Stimulated activated CD8-positive, alpha-beta memory T cell treated with anti-CD3 and anti-CD28 coated beads, Interleukin-7, amount 100 ng/mL, for 48 hours (primary cell): ENCODE measurements around the gene METTL25.

Source experiments
- DNase-seq, 2 donors: peaks; one replicate each; pipeline ENCODE4 v3.0.0-alpha.2; 2020; ENCODE audit warnings: low read depth in 1 of 2; ENCODE audit errors: extremely low read depth in 1 of 2

METTL25 gene

DNA sequence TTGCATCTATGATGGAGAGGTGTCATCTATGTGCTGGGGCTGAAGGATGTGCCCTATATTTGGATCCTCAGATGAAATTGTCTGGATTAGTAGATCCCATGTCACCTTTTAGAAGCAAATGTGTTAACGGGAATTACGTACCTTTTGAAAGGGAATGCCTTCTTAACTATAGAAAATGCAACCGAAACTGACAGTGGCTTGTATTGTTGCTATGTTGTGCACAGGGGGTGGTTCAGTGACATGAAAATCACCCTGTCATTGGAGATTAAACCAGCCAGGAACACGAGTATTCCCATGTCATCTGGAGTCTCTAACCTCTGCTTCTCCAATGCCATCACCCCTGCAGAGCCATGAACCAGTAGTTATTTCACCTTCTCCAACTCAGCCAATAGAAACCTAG is 110.2 kb downstream of the METTL25 start:
- no peak for DNase-seq

GRCh38 chr12:82470906-82471512 is 112.7 kb downstream of the METTL25 start:
- DNase-seq = no peak

GRCh38 chr12:82473111-82473754 is 114.9 kb downstream of the METTL25 start:
- DNase-seq = no peak

GRCh38 chr12:82474181-82474797 is 116.0 kb downstream of the METTL25 start:
- no peak for DNase-seq

GRCh38 chr12:82474798-82475184 is 116.5 kb downstream of the METTL25 start:
- no peak for DNase-seq

DNA sequence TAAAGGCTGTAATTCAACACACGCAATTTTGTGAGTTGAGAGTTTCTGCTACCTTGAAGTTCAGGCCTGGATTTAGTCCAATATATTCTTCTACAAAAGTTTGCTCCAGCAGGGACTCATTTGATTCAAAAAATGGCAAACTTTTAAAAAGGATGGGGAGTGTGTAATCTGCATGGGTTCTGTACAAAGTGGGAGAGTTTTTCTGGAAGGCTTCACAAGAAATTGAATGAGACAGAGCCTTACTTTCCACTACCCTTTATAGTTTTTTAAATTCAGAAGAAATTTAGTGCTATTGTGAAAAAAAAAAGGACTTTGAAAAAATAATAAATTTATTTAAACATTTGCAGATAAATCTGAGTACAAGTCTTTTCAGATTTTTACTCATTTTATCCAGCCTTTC is 116.9 kb downstream of the METTL25 start:
- DNase-seq = no peak

DNA sequence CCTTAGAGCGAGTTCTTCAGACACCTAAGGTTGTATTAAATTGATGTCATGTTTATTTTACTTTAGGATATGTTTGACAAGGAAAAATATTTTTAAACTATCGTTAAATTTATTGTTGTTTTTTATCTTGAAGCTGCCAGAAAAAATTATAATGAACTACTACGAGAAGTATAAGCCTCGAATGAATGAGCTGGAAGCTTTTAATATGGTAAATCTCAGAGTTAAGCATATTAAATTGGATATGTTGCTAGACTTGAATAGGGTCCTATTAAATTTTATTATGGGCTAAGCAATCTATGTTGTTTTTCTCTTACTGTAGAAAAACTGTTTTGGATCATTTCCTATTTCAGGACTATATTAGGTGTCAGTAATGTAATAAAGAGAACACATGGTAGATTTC is 118.2 kb downstream of the METTL25 start:
- no peak for DNase-seq

DNA sequence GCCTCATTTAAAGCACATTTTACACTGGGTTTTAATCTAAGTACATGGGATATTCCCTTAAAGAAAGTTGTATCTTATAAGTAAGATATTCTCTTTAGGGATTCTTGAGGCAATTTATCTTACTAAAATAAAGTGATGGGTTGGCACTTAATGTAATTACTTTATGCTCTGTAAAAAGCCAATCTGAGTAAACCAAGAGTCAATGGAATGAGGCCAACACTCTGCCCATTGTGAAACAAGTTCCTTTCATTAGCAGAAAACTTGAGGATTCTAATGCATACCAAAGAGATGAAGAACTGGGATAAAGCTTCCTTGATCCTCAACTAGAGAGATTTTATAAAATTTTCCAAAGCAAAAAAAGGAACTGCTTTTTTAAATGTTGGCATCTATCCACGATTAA is 121.2 kb downstream of the METTL25 start:
- DNase-seq = no peak

GRCh38 chr12:82480606-82481005 is 122.3 kb downstream of the METTL25 start:
- no peak for DNase-seq

GRCh38 chr12:82481954-82482353 is 123.6 kb downstream of the METTL25 start:
- no peak for DNase-seq

- DNase-seq = no peak
These were observed 128.4 kb downstream of the METTL25 start for GRCh38 chr12:82486524-82487235.

DNA sequence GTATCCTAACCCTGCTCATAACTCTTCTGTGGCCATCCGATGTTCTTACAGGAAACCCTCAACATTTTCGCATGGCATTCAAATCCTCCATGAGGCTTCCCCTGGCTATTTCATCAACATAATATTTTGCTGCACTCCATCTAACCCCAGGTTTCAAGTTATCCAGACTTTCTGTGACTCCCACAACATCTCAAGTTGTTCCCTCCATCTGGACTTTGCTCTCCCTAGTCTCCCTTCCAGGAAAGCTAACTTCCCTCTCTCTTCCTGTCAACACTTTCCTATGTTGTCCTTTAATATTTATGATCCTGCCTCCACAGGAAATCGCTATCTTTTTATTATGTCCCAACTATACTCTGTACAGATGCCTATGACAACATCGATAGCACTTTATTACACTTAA is 146.1 kb downstream of the METTL25 start:
- no peak for DNase-seq

- DNase-seq = no peak
These were observed 146.8 kb downstream of the METTL25 start for GRCh38 chr12:82505150-82505549.

- no peak for DNase-seq
These were observed 149.4 kb downstream of the METTL25 start for GRCh38 chr12:82507686-82508085.

GRCh38 chr12:82510386-82510785 is 152.1 kb downstream of the METTL25 start:
- DNase-seq = no peak

DNA sequence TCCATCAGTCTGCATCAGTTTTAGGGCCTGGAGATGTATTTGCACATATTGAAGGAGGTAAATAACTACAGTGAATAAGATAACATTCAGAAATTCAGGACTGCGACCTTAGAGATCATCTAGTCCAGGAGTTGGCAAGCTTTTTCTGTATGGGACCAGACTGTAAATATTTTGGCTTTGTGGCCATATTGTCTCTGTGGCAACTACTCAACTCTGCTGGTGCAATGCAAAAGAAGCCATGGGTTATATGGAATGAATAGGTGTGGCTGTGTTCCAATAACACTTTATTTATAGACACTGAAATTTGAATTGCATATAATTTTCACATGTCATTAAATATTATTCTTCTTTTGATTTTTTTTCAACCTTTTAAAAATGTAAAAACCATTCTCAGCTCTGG is 156.6 kb downstream of the METTL25 start:
- DNase-seq = no peak

GRCh38 chr12:82515652-82516051 is 157.3 kb downstream of the METTL25 start:
- DNase-seq = no peak

GRCh38 chr12:82517027-82517426 is 158.7 kb downstream of the METTL25 start:
- no peak for DNase-seq

DNA sequence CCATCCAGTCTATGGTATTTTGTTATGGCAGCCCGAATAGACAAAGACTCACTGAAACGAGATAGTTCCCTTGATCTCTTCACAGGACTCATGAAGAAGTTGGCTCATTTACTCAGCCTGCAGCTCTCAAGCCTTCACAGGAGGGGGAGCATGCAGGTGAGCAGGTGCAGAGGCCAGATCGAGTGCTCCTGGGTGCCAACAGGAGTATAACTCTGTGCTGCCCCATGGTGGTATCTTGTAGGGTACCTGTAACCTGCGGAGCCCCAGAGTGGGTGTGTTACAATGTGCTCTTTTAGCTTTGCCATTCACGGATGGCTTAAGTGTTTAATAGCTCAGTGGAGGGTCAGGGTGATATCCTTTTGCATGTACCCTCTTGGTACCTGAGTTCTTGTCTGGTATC is 159.5 kb downstream of the METTL25 start:
- no peak for DNase-seq

DNA sequence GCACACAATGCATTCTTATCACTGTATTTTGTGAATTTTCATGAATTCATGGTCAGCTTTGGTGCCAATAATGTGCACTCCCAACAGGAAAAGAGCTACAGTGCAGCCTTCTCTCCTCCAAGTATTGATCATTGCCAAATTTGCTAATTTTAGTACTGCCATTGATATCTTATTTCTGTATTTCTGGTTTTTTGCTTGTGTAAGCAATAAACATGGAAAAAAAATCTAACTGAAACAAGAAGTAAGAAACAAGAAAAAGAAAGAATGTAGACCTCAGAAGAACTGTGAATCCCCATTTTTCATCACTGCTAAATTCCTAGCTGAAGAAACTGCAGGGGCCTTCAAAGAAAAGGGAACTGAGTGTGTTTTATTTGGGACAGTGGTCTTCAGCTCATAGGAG is 161.2 kb downstream of the METTL25 start:
- DNase-seq = no peak

DNA sequence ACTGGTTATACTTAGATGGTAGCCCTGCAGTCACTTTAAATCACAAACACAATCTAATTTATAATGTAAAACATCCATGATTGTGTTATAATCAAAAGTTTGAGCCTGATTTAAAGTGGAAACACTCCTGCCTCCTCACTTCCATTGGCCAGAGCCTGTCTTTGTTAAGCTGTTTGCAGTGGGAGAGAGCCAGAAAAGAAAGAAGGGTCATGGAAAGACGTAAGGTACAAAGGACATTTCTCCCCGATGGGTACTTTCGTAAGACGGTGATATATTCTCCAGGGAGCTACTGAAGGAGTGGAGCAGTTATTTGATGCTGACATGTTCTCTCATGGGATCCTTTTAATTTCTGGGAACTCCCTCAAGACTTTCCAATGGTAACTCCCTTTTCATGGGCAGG is 164.0 kb downstream of the METTL25 start:
- no peak for DNase-seq

DNA sequence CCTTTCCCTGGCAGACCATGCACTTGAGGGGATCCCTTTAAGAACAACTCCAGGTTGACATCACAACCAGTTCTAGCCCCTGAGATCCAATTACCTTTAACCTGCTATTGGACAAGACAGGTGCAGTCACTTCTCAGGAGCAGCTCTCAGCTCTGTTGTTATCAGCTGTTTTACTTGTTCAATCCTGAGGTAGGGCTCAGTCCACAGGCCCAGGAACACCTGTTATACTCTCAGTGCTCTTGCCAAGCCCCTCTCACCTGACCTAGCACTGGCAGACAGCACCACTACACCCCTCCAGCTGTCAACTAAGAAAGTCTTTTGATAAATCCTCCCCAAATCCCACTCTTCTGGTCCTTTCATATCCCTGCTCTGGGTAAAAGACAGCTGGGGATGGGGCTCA is 164.4 kb downstream of the METTL25 start:
- DNase-seq = no peak
